Amniotic stem cell (primary cell): ENCODE results near the gene NRARP.

ENCODE experiments used
- DNase-seq: peaks from one replicate; lab custom pipeline; 2025; lab: John Stamatoyannopoulos, UW

NRARP gene

GRCh38 chr9:137310189-137311052 lies 8.3 kb upstream of the NRARP start:
- no peak for DNase-seq

- no peak for DNase-seq
These were observed 7.5 kb upstream of the NRARP start for GRCh38 chr9:137309368-137310188.

- DNase-seq, result no peak
These were observed 6.1 kb upstream of the NRARP start for GRCh38 chr9:137308057-137308619.

- no peak for DNase-seq
These were observed 5.4 kb upstream of the NRARP start for GRCh38 chr9:137307255-137308056.

GRCh38 chr9:137306850-137307254 lies 4.8 kb upstream of the NRARP start:
- DNase-seq, result no peak

GRCh38 chr9:137306066-137306849 lies 4.2 kb upstream of the NRARP start:
- DNase-seq, result no peak

GRCh38 chr9:137305798-137306065 lies 3.7 kb upstream of the NRARP start:
- no peak for DNase-seq

GRCh38 chr9:137305060-137305797 lies 3.2 kb upstream of the NRARP start:
- no peak for DNase-seq

- no peak for DNase-seq
These were observed 2.5 kb upstream of the NRARP start for GRCh38 chr9:137304383-137305059.

- no peak for DNase-seq
These were observed 1.9 kb upstream of the NRARP start for GRCh38 chr9:137303893-137304382.

GRCh38 chr9:137303151-137303892 lies 1.3 kb upstream of the NRARP start:
- DNase-seq, result no peak

GRCh38 chr9:137302449-137303150 lies 529 bp upstream of the NRARP start:
- no peak for DNase-seq

- no peak for DNase-seq
These were observed 757 bp downstream of the NRARP start for GRCh38 chr9:137301081-137301947.

- no peak for DNase-seq
These were observed 1.4 kb downstream of the NRARP start for GRCh38 chr9:137300567-137301080.

GRCh38 chr9:137299938-137300337 lies 2.1 kb downstream of the NRARP start:
- no peak for DNase-seq

- no peak for DNase-seq
These were observed 2.9 kb downstream of the NRARP start for GRCh38 chr9:137299203-137299565.

- no peak for DNase-seq
These were observed 3.5 kb downstream of the NRARP start for GRCh38 chr9:137298401-137299202.
